ENCODE results near the gene GABPB1. TPM values are rescaled to one million over a fixed set of nuclear protein-coding genes. Genes with fewer than 3 reads are reported as not detected.

GABPB1 gene
- total RNA-seq, 4 donors from 2014 or later, result 9.2 to 21.6 (median 16.3) TPM

DNA sequence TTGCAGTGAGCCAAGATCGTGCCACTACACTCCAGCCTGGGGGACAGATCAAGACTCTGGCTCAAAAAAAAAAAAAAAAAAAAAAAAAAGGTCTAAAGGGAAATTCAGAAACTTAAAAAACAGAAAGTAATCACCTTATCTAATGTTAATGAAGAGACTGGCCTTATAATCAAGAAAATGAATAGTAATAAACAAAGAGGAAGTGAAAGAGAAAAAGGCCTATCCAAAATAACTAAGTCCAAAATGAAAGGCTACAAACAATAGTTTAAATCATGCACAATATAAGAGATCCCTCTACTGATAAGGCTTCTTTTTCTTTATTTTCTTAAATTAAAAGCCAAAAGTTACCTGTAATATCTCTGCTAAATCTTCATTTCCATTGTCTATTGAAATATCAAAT lies 52.4 kb downstream of the GABPB1 start:
- H3K27me3 ChIP-seq, result no peaks in the 10 kb centered on the region
- H3K27ac ChIP-seq, result no peak overlapping the region
- no peaks in the 10 kb centered on the region for H3K9me3 ChIP-seq
- TF ChIP-seq, protein P1, sequence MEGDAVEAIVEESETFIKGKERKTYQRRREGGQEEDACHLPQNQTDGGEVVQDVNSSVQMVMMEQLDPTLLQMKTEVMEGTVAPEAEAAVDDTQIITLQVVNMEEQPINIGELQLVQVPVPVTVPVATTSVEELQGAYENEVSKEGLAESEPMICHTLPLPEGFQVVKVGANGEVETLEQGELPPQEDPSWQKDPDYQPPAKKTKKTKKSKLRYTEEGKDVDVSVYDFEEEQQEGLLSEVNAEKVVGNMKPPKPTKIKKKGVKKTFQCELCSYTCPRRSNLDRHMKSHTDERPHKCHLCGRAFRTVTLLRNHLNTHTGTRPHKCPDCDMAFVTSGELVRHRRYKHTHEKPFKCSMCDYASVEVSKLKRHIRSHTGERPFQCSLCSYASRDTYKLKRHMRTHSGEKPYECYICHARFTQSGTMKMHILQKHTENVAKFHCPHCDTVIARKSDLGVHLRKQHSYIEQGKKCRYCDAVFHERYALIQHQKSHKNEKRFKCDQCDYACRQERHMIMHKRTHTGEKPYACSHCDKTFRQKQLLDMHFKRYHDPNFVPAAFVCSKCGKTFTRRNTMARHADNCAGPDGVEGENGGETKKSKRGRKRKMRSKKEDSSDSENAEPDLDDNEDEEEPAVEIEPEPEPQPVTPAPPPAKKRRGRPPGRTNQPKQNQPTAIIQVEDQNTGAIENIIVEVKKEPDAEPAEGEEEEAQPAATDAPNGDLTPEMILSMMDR (IDR thresholded peaks at IDR 0.05), result no peak
- no peak for TF ChIP-seq POLR2A (IDR thresholded peaks at IDR 0.05)
- no peaks in the 10 kb centered on the region for H3K4me1 ChIP-seq
- no peak for DNase-seq
- H3K4me3 ChIP-seq, result no peak overlapping the region
- H3K36me3 ChIP-seq, result peaks cover 0 to 75% (median 0%) of the 10 kb centered on the region in 3 donors
- 87 to 100% methylated on average over 1 of the region's 1 CpG for WGBS, 2 donors
- intact Hi-C loops (cut with DNase I), result no loop called here

DNA sequence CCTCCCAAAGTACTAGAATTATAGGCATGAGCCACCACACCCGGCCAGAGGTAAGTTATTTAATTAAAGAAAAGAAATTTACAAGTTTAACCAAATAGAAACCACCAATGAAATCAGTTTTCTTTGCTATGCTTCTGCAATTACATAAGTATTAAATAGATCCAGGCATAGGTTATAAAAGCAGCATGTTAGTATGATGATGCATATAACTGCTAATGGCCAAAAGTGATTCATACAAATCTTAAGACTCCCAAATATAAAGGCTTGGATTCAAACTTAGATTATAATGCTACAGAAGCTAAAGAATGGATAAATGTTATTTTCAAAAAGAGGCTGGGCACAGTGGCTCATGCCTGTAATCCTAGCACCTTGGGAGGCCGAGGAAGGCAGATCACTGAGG lies 56.7 kb downstream of the GABPB1 start:
- H3K27me3 ChIP-seq, result no peaks in the 10 kb centered on the region
- no peak for DNase-seq
- H3K4me1 ChIP-seq, result no peaks in the 10 kb centered on the region
- intact Hi-C loops (cut with DNase I), result no loop called here
- no peak overlapping the region for H3K4me3 ChIP-seq
- 88 to 93% methylated on average over 2 of the region's 2 CpGs for WGBS, 2 donors
- H3K27ac ChIP-seq, result no peak overlapping the region
- peaks cover 0 to 70% (median 0%) of the 10 kb centered on the region in 3 donors for H3K36me3 ChIP-seq
- TF ChIP-seq POLR2A (IDR thresholded peaks at IDR 0.05), result no peak
- TF ChIP-seq, protein P1 (IDR thresholded peaks at IDR 0.05), result no peak
- H3K9me3 ChIP-seq, result no peaks in the 10 kb centered on the region

- Histone ChIP-seq H3K9me3 (no peaks in the 10 kb centered on the region), H3K27me3 (no peaks in the 10 kb centered on the region), H3K27ac (no peak overlapping the region), H3K4me1 (no peaks in the 10 kb centered on the region), H3K4me3 (no peak overlapping the region), H3K36me3 (peaks cover 0 to 66% (median 0%) of the 10 kb centered on the region in 3 donors)
- TF ChIP-seq, protein P1 (IDR thresholded peaks at IDR 0.05), result no peak
- TF ChIP-seq POLR2A (IDR thresholded peaks at IDR 0.05), result no peak
- intact Hi-C loops (cut with DNase I), result no loop called here
- WGBS, 2 donors, result 89 to 94% methylated on average over 1 of the region's 1 CpG
- no peak for DNase-seq
Measured at GRCh38 chr15:50295966-50296365, 59.0 kb downstream of the GABPB1 start.

DNA sequence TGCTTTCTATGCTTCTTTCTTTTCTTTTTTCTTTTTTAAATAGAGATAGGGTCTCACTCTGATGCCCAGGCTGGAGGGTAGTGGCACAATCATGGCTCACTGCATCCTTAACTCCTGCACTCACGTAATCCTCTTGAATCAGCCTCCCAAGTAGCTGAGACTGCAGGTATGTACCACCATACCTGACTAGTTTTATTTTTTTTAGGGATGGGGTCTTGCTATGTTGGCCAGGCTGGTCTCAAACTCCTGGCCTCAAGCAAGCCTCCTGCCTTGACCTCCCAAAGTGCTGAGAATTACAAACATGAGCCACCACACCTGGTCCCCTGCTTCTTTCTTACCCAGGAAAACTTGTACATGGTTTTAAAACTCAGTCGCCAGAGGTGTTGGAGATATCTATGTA lies 65.2 kb downstream of the GABPB1 start:
- intact Hi-C loops (cut with DNase I), result no loop called here
- no peak overlapping the region for H3K27ac ChIP-seq
- no peaks in the 10 kb centered on the region for H3K27me3 ChIP-seq
- no peaks in the 10 kb centered on the region for H3K9me3 ChIP-seq
- 94 to 95% methylated on average over 2 of the region's 2 CpGs for WGBS, 2 donors
- no peak overlapping the region for H3K4me3 ChIP-seq
- TF ChIP-seq, protein P1 (IDR thresholded peaks at IDR 0.05), result no peak
- no peak for TF ChIP-seq POLR2A (IDR thresholded peaks at IDR 0.05)
- no peak for DNase-seq
- no peaks in the 10 kb centered on the region for H3K4me1 ChIP-seq
- H3K36me3 ChIP-seq, result peaks cover 0 to 63% (median 6%) of the 10 kb centered on the region in 3 donors

DNA sequence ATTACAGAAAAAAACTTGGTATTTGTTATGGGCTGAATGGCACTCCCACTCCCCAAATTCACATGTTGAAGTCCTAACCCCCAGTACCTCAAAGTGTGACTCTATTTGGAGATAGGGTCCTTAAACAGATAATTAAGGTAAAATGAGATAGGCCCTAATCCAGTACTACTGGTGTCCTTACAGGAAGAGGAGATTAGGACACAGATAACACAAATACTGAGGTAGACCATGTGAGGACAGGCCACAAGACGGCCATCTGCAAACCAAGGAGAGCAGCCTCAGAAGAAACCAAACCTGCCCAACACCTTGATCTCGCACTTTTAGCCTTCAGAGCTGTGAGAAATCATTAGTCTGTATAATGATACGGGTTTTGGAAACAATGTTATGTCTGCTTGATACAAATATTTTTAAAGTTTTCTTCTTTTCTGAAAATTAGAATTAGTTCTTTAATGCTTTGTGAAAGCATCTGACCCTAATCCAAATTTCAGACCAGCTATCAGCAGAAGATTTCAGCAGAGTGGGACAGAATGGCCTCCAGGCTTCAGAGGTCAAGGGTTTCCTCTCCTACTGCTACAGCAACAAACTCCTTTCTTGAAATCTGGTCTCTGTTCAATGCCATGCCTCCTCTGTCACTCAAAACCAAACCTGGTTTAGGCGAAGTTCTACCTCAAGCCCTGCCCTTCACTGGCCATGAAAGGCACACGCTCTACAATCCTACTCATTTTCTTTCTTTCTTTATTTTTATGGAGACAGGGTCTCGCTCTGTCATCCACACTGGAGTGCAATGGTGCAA lies 67.5 kb downstream of the GABPB1 start:
- DNase-seq, result no peak
- TF ChIP-seq, protein P1 (IDR thresholded peaks at IDR 0.05), result no peak
- no peak for TF ChIP-seq POLR2A (IDR thresholded peaks at IDR 0.05)
- Histone ChIP-seq H3K36me3 (peaks cover 0 to 56% (median 6%) of the 10 kb centered on the region in 3 donors), H3K27me3 (no peaks in the 10 kb centered on the region), H3K4me1 (no peaks in the 10 kb centered on the region), H3K4me3 (no peak overlapping the region), H3K9me3 (no peaks in the 10 kb centered on the region), H3K27ac (no peak overlapping the region)
- intact Hi-C loops (cut with DNase I), result no loop called here
- whole genome bisulfite sequencing, 2 donors, result 90 to 93% methylated on average over 6 of the region's 6 CpGs
